DND-41 (cell line): ENCODE results near the gene MRTFA.

Experiments used
- EZH2 ChIP-seq: IDR thresholded peaks from 3 replicates; pipeline ENCODE4 v1.6.1; 2012; ENCODE audit warnings: borderline replicate concordance, low read depth, mild to moderate bottlenecking, moderate library complexity, low read length, inconsistent platforms; ENCODE audit not compliant: severe bottlenecking
- TF ChIP-seq, protein P1 (sequence below): IDR thresholded peaks from 2 replicates; pipeline ENCODE4 v1.5.1; 2012; ENCODE audit warnings: borderline replicate concordance, low read length, moderate library complexity, mild to moderate bottlenecking; ENCODE audit not compliant: poor library complexity, severe bottlenecking; ENCODE audit errors: extremely low read depth

DNA sequence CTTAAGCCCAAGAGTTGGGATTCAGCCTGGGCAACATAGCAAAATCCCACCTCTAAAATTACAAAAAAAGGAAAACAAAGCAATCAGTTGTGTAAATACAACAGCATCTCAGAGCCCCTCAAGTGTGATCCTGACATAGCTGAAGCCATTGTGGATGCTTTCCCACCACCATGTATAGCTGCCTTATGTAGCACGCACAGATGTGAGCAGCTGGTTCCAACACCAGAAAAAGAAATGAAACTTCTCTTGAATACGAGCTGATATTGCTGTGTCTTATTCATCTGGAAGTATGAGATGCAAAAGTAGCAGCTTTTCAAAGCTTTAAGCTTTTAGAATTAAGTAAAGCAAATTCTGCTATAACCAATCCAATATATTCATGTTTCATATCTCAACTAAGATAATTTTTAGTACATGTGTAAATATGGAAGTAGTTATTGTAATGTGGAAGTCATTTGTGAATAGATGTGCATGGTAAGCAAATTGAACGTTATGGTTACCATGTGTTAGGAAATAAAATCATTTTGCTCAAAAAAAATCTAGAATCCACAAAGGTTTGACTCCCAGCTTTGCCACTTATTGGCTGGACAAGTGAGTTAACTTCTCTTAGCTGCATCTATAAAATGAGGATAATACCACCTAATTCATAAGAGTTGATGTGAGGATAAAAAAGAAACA, 203.0 kb downstream of the MRTFA start:
- TF ChIP-seq, protein P1, sequence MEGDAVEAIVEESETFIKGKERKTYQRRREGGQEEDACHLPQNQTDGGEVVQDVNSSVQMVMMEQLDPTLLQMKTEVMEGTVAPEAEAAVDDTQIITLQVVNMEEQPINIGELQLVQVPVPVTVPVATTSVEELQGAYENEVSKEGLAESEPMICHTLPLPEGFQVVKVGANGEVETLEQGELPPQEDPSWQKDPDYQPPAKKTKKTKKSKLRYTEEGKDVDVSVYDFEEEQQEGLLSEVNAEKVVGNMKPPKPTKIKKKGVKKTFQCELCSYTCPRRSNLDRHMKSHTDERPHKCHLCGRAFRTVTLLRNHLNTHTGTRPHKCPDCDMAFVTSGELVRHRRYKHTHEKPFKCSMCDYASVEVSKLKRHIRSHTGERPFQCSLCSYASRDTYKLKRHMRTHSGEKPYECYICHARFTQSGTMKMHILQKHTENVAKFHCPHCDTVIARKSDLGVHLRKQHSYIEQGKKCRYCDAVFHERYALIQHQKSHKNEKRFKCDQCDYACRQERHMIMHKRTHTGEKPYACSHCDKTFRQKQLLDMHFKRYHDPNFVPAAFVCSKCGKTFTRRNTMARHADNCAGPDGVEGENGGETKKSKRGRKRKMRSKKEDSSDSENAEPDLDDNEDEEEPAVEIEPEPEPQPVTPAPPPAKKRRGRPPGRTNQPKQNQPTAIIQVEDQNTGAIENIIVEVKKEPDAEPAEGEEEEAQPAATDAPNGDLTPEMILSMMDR, result no peak
- no peak for TF ChIP-seq EZH2
